Measurements from ENCODE around the gene SETD7. TPM values are rescaled to one million over a fixed set of nuclear protein-coding genes. Genes with fewer than 3 reads are reported as not detected.

The SETD7 gene
- total RNA-seq, 4 donors from 2014 or later = 38.9 to 80.6 (median 59.3) TPM

DNA sequence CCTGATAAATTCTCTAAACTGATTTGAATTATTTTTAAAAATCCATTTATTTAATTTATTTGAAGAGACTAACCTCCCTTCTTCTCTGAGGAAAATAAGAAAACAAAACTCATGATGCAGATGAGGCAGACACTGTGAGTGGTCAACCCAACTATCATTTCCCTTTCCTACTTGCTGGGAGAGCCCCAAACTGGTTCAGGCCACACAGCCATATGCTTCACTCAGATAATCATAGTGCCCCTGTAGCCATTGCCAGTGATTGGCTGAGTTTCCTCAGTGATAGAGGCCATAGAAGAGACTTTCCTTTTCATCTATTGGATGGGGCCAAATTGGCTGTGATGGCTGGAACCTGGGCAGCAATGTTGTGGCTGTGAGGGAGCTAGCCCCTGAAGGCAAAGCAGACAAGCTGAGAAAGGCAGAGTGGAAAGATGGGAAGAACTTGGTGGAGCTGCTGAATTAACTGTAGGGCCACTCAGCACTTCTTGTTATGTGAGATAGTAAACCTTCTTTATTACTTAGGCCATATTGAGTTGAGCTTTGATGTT lies 52.3 kb downstream of the SETD7 start:
- TF ChIP-seq CTCF (IDR thresholded peaks at IDR 0.05) (no peak), POLR2A (IDR thresholded peaks at IDR 0.05) (no peak)
- H3K9me3 ChIP-seq = no peaks in the 10 kb centered on the region
- H3K27ac ChIP-seq = no peak overlapping the region
- intact Hi-C loops (cut with DNase I; ENCODE audit: low total_unique reads) = no loop called here
- H3K4me3 ChIP-seq = no peak overlapping the region
- no peaks in the 10 kb centered on the region for H3K4me1 ChIP-seq
- no peak for DNase-seq
- H3K27me3 ChIP-seq = no peaks in the 10 kb centered on the region
- H3K36me3 ChIP-seq = no peaks in the 10 kb centered on the region

GRCh38 chr4:139501927-139502899 lies 53.8 kb downstream of the SETD7 start:
- Histone ChIP-seq H3K4me3 (no peak overlapping the region), H3K4me1 (no peaks in the 10 kb centered on the region), H3K27ac (no peak overlapping the region), H3K9me3 (no peaks in the 10 kb centered on the region), H3K27me3 (no peaks in the 10 kb centered on the region), H3K36me3 (no peaks in the 10 kb centered on the region)
- intact Hi-C loops (cut with DNase I; ENCODE audit: low total_unique reads) = no loop called here
- TF ChIP-seq POLR2A (IDR thresholded peaks at IDR 0.05) (no peak), CTCF (IDR thresholded peaks at IDR 0.05) (no peak)
- DNase-seq = no peak

- DNase-seq = no peak
- Histone ChIP-seq H3K4me3 (no peak overlapping the region), H3K27ac (no peak overlapping the region), H3K9me3 (no peaks in the 10 kb centered on the region), H3K4me1 (no peaks in the 10 kb centered on the region), H3K27me3 (no peaks in the 10 kb centered on the region), H3K36me3 (no peaks in the 10 kb centered on the region)
- TF ChIP-seq POLR2A (IDR thresholded peaks at IDR 0.05) = no peak
- no peak for TF ChIP-seq CTCF (IDR thresholded peaks at IDR 0.05)
- intact Hi-C loops (cut with DNase I; ENCODE audit: low total_unique reads) = no loop called here
Measured at GRCh38 chr4:139501527-139501926, 54.5 kb downstream of the SETD7 start.

GRCh38 chr4:139501117-139501516 lies 54.9 kb downstream of the SETD7 start:
- intact Hi-C loops (cut with DNase I; ENCODE audit: low total_unique reads) = no loop called here

More at GRCh38 chr4:139501117-139501516, 54.9 kb downstream of the SETD7 start:
- DNase-seq = no peak
- no peaks in the 10 kb centered on the region for H3K36me3 ChIP-seq
- no peaks in the 10 kb centered on the region for H3K4me1 ChIP-seq
- H3K4me3 ChIP-seq = no peak overlapping the region
- no peak overlapping the region for H3K27ac ChIP-seq
- TF ChIP-seq CTCF (IDR thresholded peaks at IDR 0.05) (no peak), POLR2A (IDR thresholded peaks at IDR 0.05) (no peak)
- H3K27me3 ChIP-seq = no peaks in the 10 kb centered on the region
- H3K9me3 ChIP-seq = no peaks in the 10 kb centered on the region
